Erythroblast (primary cell): ENCODE data around the gene UBE2F.
"Not testable (repeated sequence)": the region's sequence is repeated elsewhere in the genome, so short reads cannot be mapped to it uniquely, and the experiment has no call there.

Experiments
- DNase-seq, 2 experiments: peaks; one replicate each; lab custom pipeline; 2025; lab: John Stamatoyannopoulos, UW
- GATA1 ChIP-seq: IDR thresholded peaks from 2 replicates; pipeline ENCODE4 v1.6.1; 2011; ENCODE audit warnings: low read depth, mild to moderate bottlenecking, control low read depth, low read length, moderate library complexity
- POLR2A ChIP-seq: IDR thresholded peaks from 2 replicates; pipeline ENCODE4 v1.6.1; 2011; ENCODE audit warnings: mild to moderate bottlenecking, low read length

The UBE2F gene

DNA sequence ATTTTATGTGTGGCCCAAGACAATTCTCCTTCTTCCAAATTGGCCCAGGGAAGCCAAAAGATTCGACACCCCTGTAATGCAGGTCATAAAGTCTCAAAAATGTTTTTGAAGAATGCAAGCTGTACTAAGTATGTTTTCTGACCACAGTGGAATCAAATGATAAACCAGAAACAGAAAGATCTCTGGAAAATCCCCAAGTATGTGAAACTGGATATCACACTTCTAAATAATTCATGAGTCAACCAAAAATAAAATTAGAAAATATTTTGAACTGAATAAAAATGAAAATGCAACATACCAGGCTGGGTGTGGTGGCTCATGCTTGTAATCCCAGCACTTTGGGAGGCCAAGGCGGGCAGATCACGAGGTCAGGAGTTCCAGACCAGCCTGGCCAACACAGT, 34.1 kb upstream of the UBE2F start:
- no peak for DNase-seq
- no peak for TF ChIP-seq GATA1
- no peak for TF ChIP-seq POLR2A

DNA sequence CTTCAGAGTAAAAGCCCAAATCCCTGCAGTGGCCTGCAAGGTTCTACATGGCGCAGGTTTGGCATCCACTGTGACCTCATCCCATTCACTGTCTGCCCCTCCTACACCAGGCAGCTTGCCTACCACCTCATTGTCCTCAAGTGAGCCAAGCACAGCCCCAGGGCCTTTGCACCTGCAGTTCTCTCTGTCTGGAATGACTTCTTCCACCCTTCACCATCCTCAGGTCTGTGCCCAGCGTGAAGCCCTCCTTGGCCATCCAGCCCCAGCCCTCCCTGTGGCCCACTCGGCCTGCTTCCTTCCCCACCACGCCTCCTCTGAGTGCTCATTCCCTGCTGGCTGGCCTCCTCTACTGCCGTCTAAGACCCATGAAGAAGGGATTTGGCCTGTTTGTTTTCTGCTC, 32.6 kb upstream of the UBE2F start:
- DNase-seq = no peak
- TF ChIP-seq GATA1 = no peak
- no peak for TF ChIP-seq POLR2A

DNA sequence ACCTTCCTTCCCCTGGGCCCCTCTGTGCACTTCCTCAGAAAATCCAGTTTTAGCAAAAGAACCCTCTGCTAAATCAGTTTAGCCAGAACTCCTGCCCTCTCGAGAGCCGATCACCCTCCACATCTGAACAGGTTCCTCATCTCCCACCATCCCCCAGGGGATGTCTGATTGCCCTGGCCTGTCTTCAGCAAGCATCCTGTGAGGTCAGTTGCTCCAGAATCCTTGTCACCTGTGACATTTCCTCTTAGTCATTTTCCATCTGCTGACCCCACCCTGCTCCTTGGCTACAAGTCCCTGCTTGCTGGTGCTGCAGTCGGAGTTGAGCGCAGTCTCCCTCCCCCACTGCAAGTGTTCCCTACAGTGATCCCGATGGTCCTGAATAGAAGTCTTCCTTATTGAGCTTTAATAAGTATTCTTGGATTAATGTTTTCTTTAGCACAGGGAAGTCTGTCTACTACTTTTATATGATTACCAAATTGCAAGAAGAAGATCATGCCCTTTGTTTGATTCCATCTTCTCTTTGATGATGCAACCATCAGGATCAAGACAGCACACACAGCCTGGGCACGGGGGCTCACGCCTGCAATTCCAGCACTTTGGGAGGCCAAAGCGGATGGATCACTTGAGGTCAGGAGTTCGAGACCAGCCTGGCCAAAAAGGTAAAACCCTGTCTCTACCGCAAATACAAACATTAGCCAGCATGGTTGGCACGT, 30.9 kb upstream of the UBE2F start:
- TF ChIP-seq POLR2A (no peak), GATA1 (no peak)
- DNase-seq = peak in 1 of 2 experiments; percentile 14

DNA sequence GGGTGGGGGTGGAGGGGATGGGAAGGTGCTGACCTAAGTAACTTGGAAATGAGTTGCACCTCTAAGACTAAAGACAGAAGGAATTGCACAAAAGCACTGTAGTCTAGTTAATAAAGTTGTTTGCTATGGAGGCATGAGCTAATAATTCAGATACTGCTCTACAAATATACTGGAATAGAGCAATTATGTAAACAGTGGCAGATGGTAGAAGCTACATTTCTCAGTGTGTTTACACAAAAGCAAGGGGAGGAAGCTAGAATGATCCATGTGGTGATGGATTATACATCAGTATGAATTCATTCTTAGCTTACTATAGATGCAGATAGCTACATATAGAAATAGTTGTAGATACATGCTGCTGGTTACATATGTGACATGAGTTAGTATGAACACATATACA, 27.6 kb upstream of the UBE2F start:
- TF ChIP-seq POLR2A = no peak
- no peak for TF ChIP-seq GATA1
- no peak for DNase-seq

DNA sequence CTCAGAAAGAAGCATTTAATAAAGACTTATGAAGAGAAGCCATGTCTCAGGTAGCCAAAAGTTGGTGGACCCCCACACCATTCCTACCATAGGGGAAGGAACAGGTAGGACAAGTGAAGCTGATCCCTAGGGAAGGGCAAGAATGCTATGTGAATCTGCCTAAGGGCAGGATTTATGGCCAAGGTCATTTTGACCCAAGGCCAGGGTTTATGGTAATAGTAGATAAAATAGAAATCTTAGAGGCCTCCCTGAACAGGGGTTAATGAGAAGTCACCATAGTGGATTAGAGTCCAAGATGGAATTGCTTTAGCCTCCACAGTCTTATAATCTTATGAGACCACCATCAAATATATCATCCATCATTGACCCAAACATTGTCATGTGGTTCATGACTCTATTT, 26.0 kb upstream of the UBE2F start:
- peak; percentile 39 to 47 for DNase-seq
- no peak for TF ChIP-seq POLR2A
- TF ChIP-seq GATA1 = no peak

DNA sequence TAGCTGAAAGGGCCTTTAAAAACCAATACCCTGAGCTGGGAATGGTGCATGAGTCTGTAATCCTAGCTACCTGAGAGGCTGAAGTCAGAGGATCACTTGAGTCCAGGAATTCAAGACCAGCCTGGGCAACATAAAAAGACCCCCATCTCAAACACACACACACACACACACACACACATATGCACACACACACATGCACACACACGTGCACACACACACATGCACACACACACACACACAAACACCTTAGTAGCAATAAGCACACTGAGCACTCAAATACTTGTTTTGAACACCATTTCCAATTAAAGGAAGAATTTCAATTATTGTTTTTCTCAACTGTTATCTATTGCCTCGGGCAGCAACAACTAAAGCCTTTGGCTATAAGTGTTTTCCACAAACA, 25.6 kb upstream of the UBE2F start:
- TF ChIP-seq GATA1 (no peak), POLR2A (no peak)
- DNase-seq = no peak

DNA sequence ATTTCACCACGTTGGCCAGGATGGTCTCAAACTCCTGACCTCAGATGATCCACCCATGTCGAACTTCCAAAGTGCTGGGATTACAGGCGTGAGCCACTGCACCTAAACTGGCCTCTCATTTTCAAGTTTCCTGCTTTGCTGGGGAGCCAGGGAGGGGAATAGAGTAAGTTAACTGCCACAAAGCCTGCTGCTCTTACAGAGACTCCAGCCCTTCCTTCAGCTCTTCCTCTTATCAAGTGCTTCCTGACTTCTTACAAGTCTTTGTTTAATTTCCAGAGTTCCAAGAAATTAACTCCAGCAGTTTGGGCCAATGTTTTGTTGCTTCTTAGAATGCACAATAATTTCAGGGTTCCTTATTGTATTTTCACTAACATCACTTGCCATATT, 24.3 kb upstream of the UBE2F start:
- no peak for TF ChIP-seq GATA1
- TF ChIP-seq POLR2A = no peak
- no peak for DNase-seq

DNA sequence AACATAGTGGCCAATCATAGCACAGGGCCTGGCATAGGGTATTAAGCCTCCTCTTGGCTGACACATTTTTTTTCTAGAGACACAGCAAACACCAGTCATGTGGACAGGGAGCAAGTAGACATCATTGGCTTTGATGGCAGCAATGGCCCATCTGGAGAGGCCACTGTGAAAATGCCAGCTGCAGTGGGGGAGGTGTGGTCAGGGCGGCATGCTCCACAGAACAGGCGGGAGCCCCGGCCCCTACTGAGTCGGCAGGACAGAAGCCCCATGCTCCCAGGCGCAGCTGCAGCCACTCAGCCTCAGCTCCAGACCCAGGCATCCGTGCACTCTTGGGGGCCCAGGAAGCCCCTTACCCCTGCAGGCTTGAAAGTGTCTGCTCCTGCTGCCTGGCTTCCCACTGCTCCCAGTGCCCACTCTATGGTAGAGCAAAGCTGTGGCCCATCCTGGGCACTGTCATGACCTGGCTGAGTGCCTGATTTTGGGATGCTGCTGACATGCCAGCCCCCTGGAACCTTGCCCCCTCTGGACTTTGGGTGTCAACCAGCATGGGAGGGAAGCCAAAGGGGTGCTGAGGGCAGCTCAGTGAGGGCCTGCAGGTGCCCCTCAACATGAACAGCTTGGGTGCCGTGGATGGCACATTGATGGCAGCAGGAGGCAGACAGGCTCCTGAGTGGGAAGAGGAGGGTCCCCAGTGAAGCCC, 23.3 kb upstream of the UBE2F start:
- TF ChIP-seq GATA1 (no peak), POLR2A (no peak)
- no peak for DNase-seq

DNA sequence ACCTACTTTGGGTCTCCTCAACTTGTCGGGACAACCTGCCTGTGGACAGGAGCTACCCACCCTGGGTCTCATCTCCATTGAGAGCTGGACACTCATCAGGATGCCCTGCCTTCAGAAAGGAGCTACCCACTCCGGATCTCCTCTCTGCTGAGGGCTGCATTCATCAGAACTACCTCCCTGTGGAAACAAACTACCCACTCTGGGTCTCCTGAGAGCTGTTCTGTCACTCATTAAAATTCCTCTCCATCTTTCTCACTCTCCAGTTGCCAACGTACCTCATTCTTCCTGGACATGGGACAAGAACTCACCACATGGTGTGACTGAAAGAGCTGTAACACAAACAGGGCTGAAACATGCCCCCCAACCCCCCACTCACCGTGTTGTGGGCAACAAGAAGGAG, 22.5 kb upstream of the UBE2F start:
- peak; percentile 57 to 72 for DNase-seq

DNA sequence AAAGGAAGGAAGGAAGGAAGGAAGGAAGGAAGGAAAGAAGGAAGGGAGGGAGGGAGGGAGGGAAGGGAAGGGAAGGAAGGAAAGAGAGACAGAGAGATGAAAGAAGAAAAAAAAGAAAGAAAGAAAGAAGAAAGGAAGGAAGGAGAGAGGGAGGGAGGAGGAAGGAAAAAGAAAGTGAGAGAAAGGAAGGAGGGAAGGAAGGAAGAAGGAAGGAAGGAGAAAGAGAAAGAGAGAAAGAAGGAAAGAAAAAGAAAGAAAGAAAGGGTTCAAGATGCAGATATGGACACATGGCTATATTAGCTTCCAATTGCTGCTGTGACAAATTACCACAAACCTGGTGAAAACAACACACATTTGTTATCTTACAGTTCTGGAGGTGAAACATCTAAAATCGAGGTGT, 20.4 kb upstream of the UBE2F start:
- no peak for DNase-seq
- TF ChIP-seq GATA1 (no peak), POLR2A (no peak)

More for the DNA sequence above, 22.5 kb upstream of the UBE2F start:
- TF ChIP-seq POLR2A (no peak), GATA1 (no peak)

DNA sequence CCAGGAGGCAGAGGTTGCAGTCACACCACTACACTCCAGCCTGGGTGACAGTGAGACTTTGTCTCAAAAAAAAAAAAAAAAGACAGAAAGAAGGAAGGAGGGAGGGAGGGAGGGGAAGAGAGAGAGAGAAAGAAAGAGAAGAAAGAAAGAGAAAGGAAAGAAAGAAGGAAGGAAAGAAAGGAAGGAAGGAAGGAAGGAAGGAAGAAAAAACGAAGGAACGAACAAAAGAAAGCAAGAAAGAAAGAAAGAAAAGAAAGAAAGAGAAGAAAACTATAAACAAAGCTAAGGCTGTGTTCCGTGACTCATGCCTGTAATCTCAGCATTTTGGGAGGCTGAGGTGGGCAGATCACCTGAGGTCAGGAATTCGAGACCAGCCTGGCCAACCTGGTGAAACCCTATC, 15.5 kb upstream of the UBE2F start:
- not testable (repeated sequence) for DNase-seq

DNA sequence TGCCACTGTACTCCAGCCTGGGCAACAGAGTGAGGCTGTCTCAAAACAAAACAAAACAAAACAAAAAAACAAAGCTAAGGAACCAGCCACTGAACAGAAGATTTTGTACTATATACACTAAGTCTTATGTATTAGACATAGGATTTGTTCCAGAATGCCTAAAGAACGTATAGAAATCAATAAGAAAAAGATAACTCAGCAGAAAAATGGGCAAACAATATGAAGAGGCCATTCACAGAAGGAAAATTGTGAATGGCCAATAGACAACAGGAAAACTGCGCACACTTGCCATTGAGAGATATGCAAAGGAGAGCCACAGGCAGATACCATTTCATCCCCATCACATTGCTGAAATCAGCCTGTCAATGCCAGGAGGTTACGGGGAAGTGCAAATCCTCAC, 14.9 kb upstream of the UBE2F start:
- DNase-seq = no peak
- no peak for TF ChIP-seq POLR2A
- TF ChIP-seq GATA1 = no peak

DNA sequence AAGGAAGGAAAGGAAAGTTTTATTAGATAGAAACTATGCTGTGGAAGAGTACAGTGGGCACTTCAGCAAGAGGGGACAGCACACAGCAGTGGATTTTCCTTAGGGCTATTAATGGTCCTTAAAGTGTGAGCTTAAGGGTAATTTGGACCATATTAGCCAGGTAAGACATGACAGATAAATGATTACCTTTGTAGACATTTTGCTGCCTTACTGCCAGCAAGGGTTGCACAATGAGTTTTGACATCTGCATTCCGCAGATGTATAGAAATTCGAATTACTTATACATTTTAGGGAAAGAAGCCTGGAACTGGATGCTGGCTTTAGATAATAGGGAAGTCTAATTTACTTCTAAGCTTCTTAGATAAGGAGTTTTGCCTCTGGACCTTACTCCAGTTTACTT, 14.0 kb upstream of the UBE2F start:
- TF ChIP-seq GATA1 (no peak), POLR2A (no peak)

DNA sequence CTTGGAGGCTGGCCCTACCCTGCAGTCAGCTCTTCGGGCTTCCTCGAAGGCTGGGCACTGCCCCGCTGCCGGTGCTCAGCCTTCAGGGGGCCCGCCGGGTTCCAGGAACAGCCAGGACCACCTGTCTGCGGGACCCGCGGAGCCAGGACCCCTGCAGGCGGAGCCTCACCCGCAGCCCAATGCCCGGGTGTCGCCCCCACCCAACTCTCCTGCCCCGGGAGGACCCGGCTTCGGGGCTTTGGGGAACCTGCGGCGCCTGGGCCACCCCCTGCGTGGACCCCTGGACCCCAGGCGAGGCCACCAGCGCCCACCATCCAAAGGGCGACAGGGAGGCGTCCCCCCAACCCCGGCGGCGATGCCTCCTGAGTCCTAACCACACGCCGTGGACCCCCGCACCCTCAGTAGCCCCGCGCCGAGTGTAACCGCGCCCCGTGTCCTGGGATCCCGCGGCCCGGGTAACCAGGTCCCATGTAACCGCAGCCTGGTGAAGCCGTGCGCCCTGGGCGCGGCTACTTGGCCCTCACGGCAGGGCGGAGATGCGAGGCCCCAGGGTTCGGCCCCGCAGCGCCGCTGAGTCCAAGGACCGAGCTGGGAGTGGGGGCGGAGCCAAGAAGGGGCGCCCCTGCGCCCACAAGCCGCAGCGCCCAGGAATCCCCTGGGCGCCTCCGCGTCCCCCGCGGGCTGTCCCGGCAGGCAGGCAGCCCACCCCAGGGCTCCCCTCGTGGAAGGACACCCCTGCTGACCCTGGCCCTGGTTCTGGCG, 11.0 kb upstream of the UBE2F start:
- TF ChIP-seq POLR2A (no peak), GATA1 (no peak)
- DNase-seq = peak; percentile 84 to 87

More for the DNA sequence above, 14.0 kb upstream of the UBE2F start:
- no peak for DNase-seq
